Astrocyte of the hippocampus (primary cell): ENCODE data around the gene WNT7A.
"Not testable (repeated sequence)": the region's sequence is repeated elsewhere in the genome, so short reads cannot be mapped to it uniquely, and the experiment has no call there.

ENCODE experiments used
- DNase-seq: peaks from one replicate; pipeline ENCODE4 v3.0.0; 2011; ENCODE audit warnings: low read depth, low spot score

Gene WNT7A

GRCh38 chr3:13879946-13880810, at the start of gene WNT7A:
Gene WNT7A, minus strand, starts transcription at chr3:13880071. Its CDS starts 255 bp downstream, at chr3:13879816.
- DNase-seq = peak; percentile 64

- not testable (repeated sequence) for DNase-seq
Observed at GRCh38 chr3:13928741-13929140, 48.9 kb upstream of the WNT7A start.

GRCh38 chr3:13927295-13927694, 47.4 kb upstream of the WNT7A start:
- no peak for DNase-seq

- DNase-seq = no peak
Observed at GRCh38 chr3:13916375-13916774, 36.5 kb upstream of the WNT7A start.

GRCh38 chr3:13902648-13903238, 22.9 kb upstream of the WNT7A start:
- no peak for DNase-seq

- no peak for DNase-seq
Observed at GRCh38 chr3:13901935-13902584, 22.2 kb upstream of the WNT7A start.

GRCh38 chr3:13898346-13898745, 18.5 kb upstream of the WNT7A start:
- DNase-seq = no peak

GRCh38 chr3:13896473-13897154, 16.7 kb upstream of the WNT7A start:
- peak; percentile 78 for DNase-seq

- peak; percentile 96 for DNase-seq
Observed at GRCh38 chr3:13895155-13896105, 15.6 kb upstream of the WNT7A start.

- DNase-seq = no peak
Observed at GRCh38 chr3:13894807-13895154, 14.9 kb upstream of the WNT7A start.

- no peak for DNase-seq
Observed at GRCh38 chr3:13894096-13894806, 14.4 kb upstream of the WNT7A start.

GRCh38 chr3:13892304-13892703, 12.4 kb upstream of the WNT7A start:
- DNase-seq = no peak

- no peak for DNase-seq
Observed at GRCh38 chr3:13891492-13892073, 11.7 kb upstream of the WNT7A start.

- DNase-seq = no peak
Observed at GRCh38 chr3:13891017-13891392, 11.1 kb upstream of the WNT7A start.

- DNase-seq = no peak
Observed at GRCh38 chr3:13890377-13891016, 10.6 kb upstream of the WNT7A start.

GRCh38 chr3:13888576-13888975, 8.7 kb upstream of the WNT7A start:
- DNase-seq = no peak

GRCh38 chr3:13887495-13888300, 7.8 kb upstream of the WNT7A start:
- DNase-seq = no peak

GRCh38 chr3:13886593-13887129, 6.8 kb upstream of the WNT7A start:
- DNase-seq = no peak

- no peak for DNase-seq
Observed at GRCh38 chr3:13885704-13886010, 5.8 kb upstream of the WNT7A start.
